ENCODE results near the gene AHR. TPM values are rescaled to one million over a fixed set of nuclear protein-coding genes. Genes with fewer than 3 reads are reported as not detected.

AHR gene
- total RNA-seq, 5 donors from 2014 or later (not counting 1 experiment from before 2014, with no cell fraction given), result 40.2 to 76.4 (median 52.5) TPM

GRCh38 chr7:17326378-17326777 is 27.9 kb downstream of the AHR start:
- ChIA-PET POLR2A (interaction anchor here in 1 of 2 donors (0.6 kb wide), 1 partner anchor 223 kb away, joined by 3 read pairs; no protein-coding TSS in a partner anchor), CTCF (no interaction called here)
- peaks cover 0 to 14% (median 1%) of the 10 kb centered on the region in 3 donors for H3K4me1 Mint-ChIP-seq
- H3K4me1 ChIP-seq (ENCODE audit: control insufficient read depth in 1 of 2, extremely low read depth in 1 of 2, insufficient read depth in 2 of 2, low read length in 2 of 2), result no peaks in the 10 kb centered on the region
- H3K27me3 ChIP-seq (replicated peaks in 1 of 2; ENCODE audit: control insufficient read depth in 2 of 2, extremely low read depth in 1 of 2, insufficient read depth in 2 of 2, low read length in 1 of 2), result no peaks in the 10 kb centered on the region
- H3K9me3 Mint-ChIP-seq, result no peaks in the 10 kb centered on the region
- H3K4me3 ChIP-seq (ENCODE audit: control insufficient read depth in 1 of 2, extremely low read depth in 1 of 2, low read length in 1 of 2), result no peak overlapping the region
- H3K4me3 Mint-ChIP-seq, result no peak overlapping the region
- DNase-seq, result no peak
- H3K27me3 Mint-ChIP-seq, result no peaks in the 10 kb centered on the region
- H3K9me3 ChIP-seq, result no peaks in the 10 kb centered on the region
- H3K27ac ChIP-seq (ENCODE audit: low read length), result no peak overlapping the region
- no CpG with 5 or more reads among the region's 2 CpGs for WGBS (ENCODE audit: insufficient coverage)
- no peak overlapping the region for H3K27ac Mint-ChIP-seq
- H3K36me3 ChIP-seq (ENCODE audit: control insufficient read depth in 2 of 2, extremely low read depth in 1 of 2, insufficient read depth in 1 of 2, low read length in 1 of 2), result peaks cover 0 to 25% of the 10 kb centered on the region in 2 donors
- peaks cover 51% of the 10 kb centered on the region for H3K36me3 Mint-ChIP-seq
- no peak for ATAC-seq (replicated peaks in 1 of 4)

GRCh38 chr7:17328641-17329040 is 30.2 kb downstream of the AHR start:
- Histone ChIP-seq H3K27ac (ENCODE audit: low read length) (no peak overlapping the region), H3K4me3 (ENCODE audit: control insufficient read depth in 1 of 2, extremely low read depth in 1 of 2, low read length in 1 of 2) (no peak overlapping the region), H3K36me3 (ENCODE audit: control insufficient read depth in 2 of 2, extremely low read depth in 1 of 2, insufficient read depth in 1 of 2, low read length in 1 of 2) (peaks cover 0 to 27% of the 10 kb centered on the region in 2 donors), H3K27me3 (replicated peaks in 1 of 2; ENCODE audit: control insufficient read depth in 2 of 2, extremely low read depth in 1 of 2, insufficient read depth in 2 of 2, low read length in 1 of 2) (no peaks in the 10 kb centered on the region), H3K9me3 (no peaks in the 10 kb centered on the region), H3K4me1 (ENCODE audit: control insufficient read depth in 1 of 2, extremely low read depth in 1 of 2, insufficient read depth in 2 of 2, low read length in 2 of 2) (no peaks in the 10 kb centered on the region)
- POLR2A ChIA-PET, result no interaction called here
- CTCF ChIA-PET, result interaction anchor here in 1 of 2 donors (1.1 kb wide), 1 partner anchor 27 kb away, joined by 4 read pairs; no protein-coding TSS in a partner anchor
- Mint-ChIP-seq H3K27me3 (no peaks in the 10 kb centered on the region), H3K36me3 (peaks cover 58% of the 10 kb centered on the region), H3K4me1 (peaks cover 0 to 17% (median 1%) of the 10 kb centered on the region in 3 donors), H3K9me3 (no peaks in the 10 kb centered on the region), H3K27ac (no peak overlapping the region), H3K4me3 (no peak overlapping the region)
- ATAC-seq (replicated peaks in 1 of 4) (no peak), DNase-seq (no peak)

- H3K27me3 Mint-ChIP-seq, result no peaks in the 10 kb centered on the region
- DNase-seq, result no peak
- H3K27ac Mint-ChIP-seq, result no peak overlapping the region
- H3K9me3 ChIP-seq, result no peaks in the 10 kb centered on the region
- no peak overlapping the region for H3K4me3 Mint-ChIP-seq
- H3K4me1 ChIP-seq (ENCODE audit: control insufficient read depth in 1 of 2, extremely low read depth in 1 of 2, insufficient read depth in 2 of 2, low read length in 2 of 2), result no peaks in the 10 kb centered on the region
- peaks cover 0 to 17% (median 1%) of the 10 kb centered on the region in 3 donors for H3K4me1 Mint-ChIP-seq
- H3K27me3 ChIP-seq (replicated peaks in 1 of 2; ENCODE audit: control insufficient read depth in 2 of 2, extremely low read depth in 1 of 2, insufficient read depth in 2 of 2, low read length in 1 of 2), result no peaks in the 10 kb centered on the region
- no peak overlapping the region for H3K27ac ChIP-seq (ENCODE audit: low read length)
- H3K9me3 Mint-ChIP-seq, result no peaks in the 10 kb centered on the region
- peaks cover 66% of the 10 kb centered on the region for H3K36me3 Mint-ChIP-seq
- H3K36me3 ChIP-seq (ENCODE audit: control insufficient read depth in 2 of 2, extremely low read depth in 1 of 2, insufficient read depth in 1 of 2, low read length in 1 of 2), result peaks cover 0 to 32% of the 10 kb centered on the region in 2 donors
- no peak for ATAC-seq (replicated peaks in 1 of 4)
- no peak overlapping the region for H3K4me3 ChIP-seq (ENCODE audit: control insufficient read depth in 1 of 2, extremely low read depth in 1 of 2, low read length in 1 of 2)
- POLR2A ChIA-PET, result no interaction called here
- CTCF ChIA-PET, result interaction anchor here (0.5 to 0.9 kb wide), 3 partner anchors 28 to 347 kb away, joined by 3 read pairs; no protein-coding TSS in a partner anchor
Measured at GRCh38 chr7:17329440-17329839, 31.0 kb downstream of the AHR start.

- Mint-ChIP-seq H3K4me1 (peaks cover 0 to 9% (median 0%) of the 10 kb centered on the region in 3 donors), H3K4me3 (no peak overlapping the region), H3K9me3 (no peaks in the 10 kb centered on the region), H3K27me3 (no peaks in the 10 kb centered on the region), H3K36me3 (peaks cover 63% of the 10 kb centered on the region), H3K27ac (no peak overlapping the region)
- Histone ChIP-seq H3K27ac (ENCODE audit: low read length) (no peak overlapping the region), H3K36me3 (ENCODE audit: control insufficient read depth in 2 of 2, extremely low read depth in 1 of 2, insufficient read depth in 1 of 2, low read length in 1 of 2) (peaks cover 0 to 42% of the 10 kb centered on the region in 2 donors), H3K9me3 (no peaks in the 10 kb centered on the region), H3K4me3 (ENCODE audit: control insufficient read depth in 1 of 2, extremely low read depth in 1 of 2, low read length in 1 of 2) (no peak overlapping the region), H3K27me3 (replicated peaks in 1 of 2; ENCODE audit: control insufficient read depth in 2 of 2, extremely low read depth in 1 of 2, insufficient read depth in 2 of 2, low read length in 1 of 2) (no peaks in the 10 kb centered on the region), H3K4me1 (ENCODE audit: control insufficient read depth in 1 of 2, extremely low read depth in 1 of 2, insufficient read depth in 2 of 2, low read length in 2 of 2) (no peaks in the 10 kb centered on the region)
- ChIA-PET POLR2A (interaction anchor here (0.6 to 1.0 kb wide), 3 partner anchors 9 to 615 kb away, joined by 3 read pairs; no protein-coding TSS in a partner anchor), CTCF (interaction anchor here (1.1 to 1.6 kb wide), 3 partner anchors 17 to 30 kb away, joined by 3 read pairs; no protein-coding TSS in a partner anchor)
- ATAC-seq (replicated peaks in 1 of 4) (no peak), DNase-seq (no peak)
- no CpG with 5 or more reads among the region's 2 CpGs for WGBS (ENCODE audit: insufficient coverage)
Measured at GRCh38 chr7:17331891-17332501, 33.5 kb downstream of the AHR start.

GRCh38 chr7:17333221-17333620 is 34.8 kb downstream of the AHR start:
- peaks cover 0 to 4% (median 2%) of the 10 kb centered on the region in 3 donors for H3K9me3 Mint-ChIP-seq
- H3K4me3 Mint-ChIP-seq, result no peak overlapping the region
- H3K36me3 Mint-ChIP-seq, result peaks cover 63% of the 10 kb centered on the region

GRCh38 chr7:17336168-17336567 is 37.7 kb downstream of the AHR start:
- ChIA-PET CTCF (no interaction called here), POLR2A (no interaction called here)
- peaks cover 56% of the 10 kb centered on the region for H3K36me3 Mint-ChIP-seq
- H3K9me3 Mint-ChIP-seq, result peaks cover 0 to 4% (median 2%) of the 10 kb centered on the region in 3 donors
- Histone ChIP-seq H3K4me3 (ENCODE audit: control insufficient read depth in 1 of 2, extremely low read depth in 1 of 2, low read length in 1 of 2) (no peak overlapping the region), H3K27ac (ENCODE audit: low read length) (no peak overlapping the region), H3K36me3 (ENCODE audit: control insufficient read depth in 2 of 2, extremely low read depth in 1 of 2, insufficient read depth in 1 of 2, low read length in 1 of 2) (peaks cover 0 to 46% of the 10 kb centered on the region in 2 donors), H3K27me3 (replicated peaks in 1 of 2; ENCODE audit: control insufficient read depth in 2 of 2, extremely low read depth in 1 of 2, insufficient read depth in 2 of 2, low read length in 1 of 2) (no peaks in the 10 kb centered on the region), H3K4me1 (ENCODE audit: control insufficient read depth in 1 of 2, extremely low read depth in 1 of 2, insufficient read depth in 2 of 2, low read length in 2 of 2) (no peaks in the 10 kb centered on the region), H3K9me3 (no peaks in the 10 kb centered on the region)
- no peak for DNase-seq
- H3K4me3 Mint-ChIP-seq, result no peak overlapping the region
- peaks cover 0 to 19% (median 4%) of the 10 kb centered on the region in 3 donors for H3K4me1 Mint-ChIP-seq
- no peaks in the 10 kb centered on the region for H3K27me3 Mint-ChIP-seq
- no peak for ATAC-seq (replicated peaks in 1 of 4)
- no CpG with 5 or more reads among the region's 4 CpGs for WGBS (ENCODE audit: insufficient coverage)
- H3K27ac Mint-ChIP-seq, result no peak overlapping the region

More at GRCh38 chr7:17333221-17333620, 34.8 kb downstream of the AHR start:
- no peak for ATAC-seq (replicated peaks in 1 of 4)
- no peak overlapping the region for H3K4me3 ChIP-seq (ENCODE audit: control insufficient read depth in 1 of 2, extremely low read depth in 1 of 2, low read length in 1 of 2)
- CTCF ChIA-PET, result interaction anchor here in 1 of 2 donors (1.5 kb wide), 1 partner anchor 31 kb away, joined by 3 read pairs; no protein-coding TSS in a partner anchor
- no peak for DNase-seq
- Mint-ChIP-seq H3K4me1 (peaks cover 0 to 11% (median 0%) of the 10 kb centered on the region in 3 donors), H3K27me3 (no peaks in the 10 kb centered on the region), H3K27ac (no peak overlapping the region)
- H3K27ac ChIP-seq (ENCODE audit: low read length), result no peak overlapping the region
- no peaks in the 10 kb centered on the region for H3K4me1 ChIP-seq (ENCODE audit: control insufficient read depth in 1 of 2, extremely low read depth in 1 of 2, insufficient read depth in 2 of 2, low read length in 2 of 2)
- H3K36me3 ChIP-seq (ENCODE audit: control insufficient read depth in 2 of 2, extremely low read depth in 1 of 2, insufficient read depth in 1 of 2, low read length in 1 of 2), result peaks cover 0 to 43% of the 10 kb centered on the region in 2 donors
- POLR2A ChIA-PET, result interaction anchor here in 1 of 2 donors (0.6 kb wide), 1 partner anchor 102 kb away, joined by 5 read pairs; no protein-coding TSS in a partner anchor
- H3K9me3 ChIP-seq, result no peaks in the 10 kb centered on the region
- no peaks in the 10 kb centered on the region for H3K27me3 ChIP-seq (replicated peaks in 1 of 2; ENCODE audit: control insufficient read depth in 2 of 2, extremely low read depth in 1 of 2, insufficient read depth in 2 of 2, low read length in 1 of 2)

Data from T-cell (primary cell).